Uterus (tissue), 4 donors: Measurements from ENCODE around the gene CD22. TPM values are rescaled to one million over a fixed set of nuclear protein-coding genes. Genes with fewer than 3 reads are reported as not detected.

Experiments
- DNase-seq, 2 donors: peaks; one replicate each; pipeline ENCODE4 v3.0.0-alpha.2; 2019 to 2020
- H3K27ac ChIP-seq, 2 donors: fragments of 200-600 bp; sonication (generic); 1 replicate in 1 of 2; 2 replicates in 1 of 2; pipeline ENCODE4 v1.5.1; 2016 to 2018
- H3K27me3 ChIP-seq, 2 donors: fragments of 200-600 bp; sonication (generic); one replicate each; pipeline ENCODE4 v1.5.1; 2018 to 2019; ENCODE audit warnings: control low read depth in 1 of 2
- H3K36me3 ChIP-seq, 2 donors: fragments of 200-600 bp; sonication (generic); one replicate each; pipeline ENCODE4 v1.5.1; 2019; ENCODE audit warnings: control low read depth in 1 of 2
- H3K4me1 ChIP-seq, 2 donors: fragments of 200-600 bp; sonication (generic); one replicate each; pipeline ENCODE4 v1.5.1; 2018 to 2019; ENCODE audit warnings: control low read depth in 1 of 2
- H3K4me3 ChIP-seq, 2 donors: fragments of 200-600 bp; sonication (generic); 1 replicate in 1 of 2; 2 replicates in 1 of 2; pipeline ENCODE4 v1.5.1; 2018 to 2019; ENCODE audit warnings: mild to moderate bottlenecking in 1 of 2
- H3K9me3 ChIP-seq, 2 donors: fragments of 200-600 bp; sonication (generic); one replicate each; pipeline ENCODE4 v1.5.1; 2019; ENCODE audit warnings: control low read depth in 1 of 2
- POLR2A ChIP-seq, 2 donors: fragments of 450-650 bp; IDR thresholded peaks; one replicate each; pipeline ENCODE4 v1.6.1; 2016; ENCODE audit warnings: antibody characterized with exemption in 2 of 2, mild to moderate bottlenecking in 1 of 2, moderate library complexity in 1 of 2
- intact Hi-C: fragments of 100-400 bp; cut with DNase I; formaldehyde crosslinking; loops from one replicate; pipeline ENCODE4 v1.15.1; 2023; ENCODE audit warnings: low total_unique reads
- total RNA-seq, 4 donors: library from RNA; depleted of rRNA in 3 of 4; stranded (reverse); fragments of >200 nt in 3 of 4; gene quantifications; one replicate each; pipeline versions ENCODE4 v1.1.0 to v1.2.4, GENCODE V29; 2014 to 2023
- TF ChIP-seq, protein P1 (sequence below), 4 experiments: fragments of 200-600 bp in 2 of 4; fragments of 450-650 bp in 2 of 4; sonication (generic) in 2 of 4; IDR thresholded peaks; one replicate each; pipeline ENCODE4 v1.5.1; 2016 to 2019; ENCODE audit warnings: antibody characterized with exemption in 4 of 4, mild to moderate bottlenecking in 2 of 4, moderate library complexity in 1 of 4
- donor health status: DM: yes; HTN: yes; CAD: no.

Gene CD22
- total RNA-seq, 4 donors from 2014 or later = under 0.01 to 9.4 (median 1.3) TPM

GRCh38 chr19:35300339-35300649, 28.7 kb upstream of the CD22 start:
- Histone ChIP-seq H3K9me3 (no peaks in the 10 kb centered on the region), H3K27me3 (peaks cover 0 to 8% of the 10 kb centered on the region in 2 donors), H3K36me3 (no peaks in the 10 kb centered on the region), H3K4me1 (no peaks in the 10 kb centered on the region), H3K27ac (no peak overlapping the region), H3K4me3 (no peak overlapping the region)
- intact Hi-C loops = no loop called here
- no peak for DNase-seq
- TF ChIP-seq, protein P1, sequence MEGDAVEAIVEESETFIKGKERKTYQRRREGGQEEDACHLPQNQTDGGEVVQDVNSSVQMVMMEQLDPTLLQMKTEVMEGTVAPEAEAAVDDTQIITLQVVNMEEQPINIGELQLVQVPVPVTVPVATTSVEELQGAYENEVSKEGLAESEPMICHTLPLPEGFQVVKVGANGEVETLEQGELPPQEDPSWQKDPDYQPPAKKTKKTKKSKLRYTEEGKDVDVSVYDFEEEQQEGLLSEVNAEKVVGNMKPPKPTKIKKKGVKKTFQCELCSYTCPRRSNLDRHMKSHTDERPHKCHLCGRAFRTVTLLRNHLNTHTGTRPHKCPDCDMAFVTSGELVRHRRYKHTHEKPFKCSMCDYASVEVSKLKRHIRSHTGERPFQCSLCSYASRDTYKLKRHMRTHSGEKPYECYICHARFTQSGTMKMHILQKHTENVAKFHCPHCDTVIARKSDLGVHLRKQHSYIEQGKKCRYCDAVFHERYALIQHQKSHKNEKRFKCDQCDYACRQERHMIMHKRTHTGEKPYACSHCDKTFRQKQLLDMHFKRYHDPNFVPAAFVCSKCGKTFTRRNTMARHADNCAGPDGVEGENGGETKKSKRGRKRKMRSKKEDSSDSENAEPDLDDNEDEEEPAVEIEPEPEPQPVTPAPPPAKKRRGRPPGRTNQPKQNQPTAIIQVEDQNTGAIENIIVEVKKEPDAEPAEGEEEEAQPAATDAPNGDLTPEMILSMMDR (IDR thresholded peaks at IDR 0.05) = no peak
- no peak for TF ChIP-seq POLR2A (IDR thresholded peaks at IDR 0.05)

DNA sequence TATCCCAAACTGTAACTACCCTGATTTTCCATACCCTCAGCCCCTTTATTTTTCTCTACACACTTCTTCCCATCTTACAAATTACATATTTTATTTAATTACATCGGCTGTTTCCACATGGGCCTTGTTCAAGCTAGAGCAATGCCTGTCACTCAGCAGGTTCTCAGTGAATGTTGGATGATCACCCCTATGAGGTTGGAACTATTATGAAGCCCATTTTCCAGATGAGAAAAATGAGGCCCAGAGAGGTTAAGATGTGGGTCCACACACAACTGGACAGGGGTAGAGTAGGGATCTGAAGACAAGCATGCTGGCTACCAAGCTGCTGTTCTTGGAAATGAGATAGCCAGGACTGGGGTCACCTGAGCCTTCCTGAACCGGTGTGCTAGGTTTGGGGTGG, 27.0 kb upstream of the CD22 start:
- no peak overlapping the region for H3K4me3 ChIP-seq
- H3K27ac ChIP-seq = no peak overlapping the region
- H3K36me3 ChIP-seq = no peaks in the 10 kb centered on the region
- TF ChIP-seq POLR2A (IDR thresholded peaks at IDR 0.05) = no peak
- TF ChIP-seq, protein P1 (IDR thresholded peaks at IDR 0.05) = no peak
- H3K4me1 ChIP-seq = no peaks in the 10 kb centered on the region
- H3K9me3 ChIP-seq = no peaks in the 10 kb centered on the region
- intact Hi-C loops = no loop called here
- H3K27me3 ChIP-seq = peaks cover 0 to 8% of the 10 kb centered on the region in 2 donors
- DNase-seq = no peak

DNA sequence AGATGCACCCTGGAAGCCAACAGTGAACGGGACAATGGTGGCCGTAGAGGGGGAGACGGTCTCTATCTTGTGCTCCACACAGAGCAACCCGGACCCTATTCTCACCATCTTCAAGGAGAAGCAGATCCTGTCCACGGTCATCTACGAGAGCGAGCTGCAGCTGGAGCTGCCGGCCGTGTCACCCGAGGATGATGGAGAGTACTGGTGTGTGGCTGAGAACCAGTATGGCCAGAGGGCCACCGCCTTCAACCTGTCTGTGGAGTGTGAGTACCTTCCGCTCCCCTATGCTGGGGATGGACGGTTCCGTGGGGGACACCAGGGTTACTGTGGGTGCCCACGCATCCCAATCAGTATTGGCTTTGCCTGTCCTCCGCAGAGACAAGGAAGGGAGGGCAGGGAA, 26.5 kb upstream of the CD22 start:
- Histone ChIP-seq H3K36me3 (no peaks in the 10 kb centered on the region), H3K4me3 (no peak overlapping the region), H3K27ac (no peak overlapping the region), H3K27me3 (peaks cover 0 to 8% of the 10 kb centered on the region in 2 donors), H3K4me1 (no peaks in the 10 kb centered on the region), H3K9me3 (no peaks in the 10 kb centered on the region)
- intact Hi-C loops = no loop called here
- no peak for TF ChIP-seq POLR2A (IDR thresholded peaks at IDR 0.05)
- TF ChIP-seq, protein P1 (IDR thresholded peaks at IDR 0.05) = no peak
- no peak for DNase-seq

GRCh38 chr19:35303357-35303915, 25.6 kb upstream of the CD22 start:
- intact Hi-C loops = no loop called here
- peaks cover 0 to 8% of the 10 kb centered on the region in 2 donors for H3K27me3 ChIP-seq
- H3K4me1 ChIP-seq = no peaks in the 10 kb centered on the region
- no peak for DNase-seq
- H3K9me3 ChIP-seq = no peaks in the 10 kb centered on the region
- no peak overlapping the region for H3K27ac ChIP-seq
- H3K36me3 ChIP-seq = no peaks in the 10 kb centered on the region
- no peak overlapping the region for H3K4me3 ChIP-seq
- no peak for TF ChIP-seq POLR2A (IDR thresholded peaks at IDR 0.05)
- TF ChIP-seq, protein P1 (IDR thresholded peaks at IDR 0.05) = no peak

DNA sequence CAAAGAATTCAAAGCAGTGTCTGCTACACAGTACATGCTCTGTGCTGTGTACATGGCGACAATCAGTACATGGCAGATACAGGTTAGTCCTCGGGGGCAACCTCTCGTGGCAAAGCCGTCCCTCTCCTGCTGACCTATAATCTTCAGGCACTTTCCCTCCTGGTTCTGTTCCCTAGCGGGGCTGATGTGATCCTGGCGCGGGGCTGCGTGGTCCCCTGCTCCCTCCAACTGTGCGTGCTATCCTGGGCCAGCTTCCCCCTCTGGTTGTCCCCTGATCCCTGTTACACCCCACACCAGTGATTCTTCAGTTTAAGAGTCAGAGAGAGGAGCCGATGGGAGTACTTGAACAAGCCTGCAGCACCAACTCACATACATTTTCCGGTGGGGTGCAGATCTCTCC, 25.0 kb upstream of the CD22 start:
- intact Hi-C loops = no loop called here
- no peak overlapping the region for H3K4me3 ChIP-seq
- no peaks in the 10 kb centered on the region for H3K4me1 ChIP-seq
- TF ChIP-seq, protein P1 (IDR thresholded peaks at IDR 0.05) = no peak
- TF ChIP-seq POLR2A (IDR thresholded peaks at IDR 0.05) = no peak
- no peaks in the 10 kb centered on the region for H3K36me3 ChIP-seq
- no peak overlapping the region for H3K27ac ChIP-seq
- no peak for DNase-seq
- H3K27me3 ChIP-seq = peaks cover 0 to 8% of the 10 kb centered on the region in 2 donors
- H3K9me3 ChIP-seq = no peaks in the 10 kb centered on the region
